ENCODE results near the gene GALNT18. TPM values are rescaled to one million over a fixed set of nuclear protein-coding genes. Genes with fewer than 3 reads are reported as not detected.

The GALNT18 gene
- total and polyA plus RNA-seq, 2 of the 4 experiments (the other 2 are of a cell fraction) = 9.5 to 11.3 TPM

GRCh38 chr11:11553573-11553972 lies 68.2 kb downstream of the GALNT18 start:
- Histone ChIP-seq H2BK120ac (ENCODE audit: low read depth, low read length) (no peak overlapping the region), H3K79me1 (ENCODE audit: low read depth in 1 of 2, low read length in 2 of 2) (no peaks in the 10 kb centered on the region; a peak in 1 of 4 replicates), H3K9me1 (ENCODE audit: insufficient read depth, low read length) (no peaks in the 10 kb centered on the region; the same call in 1 of the 2 replicates), H3K4me1 (ENCODE audit: control insufficient read depth, insufficient read depth, low read length) (no peaks in the 10 kb centered on the region), H3K27ac (ENCODE audit: insufficient read depth, low read length) (no peak overlapping the region), H3K9me3 (ENCODE audit: control insufficient read depth, insufficient read depth, low read length) (no peaks in the 10 kb centered on the region), H4K20me1 (ENCODE audit: insufficient read depth, low read length) (no peaks in the 10 kb centered on the region; the same call in 1 of the 2 replicates), H2BK20ac (ENCODE audit: low read depth, low read length) (no peak overlapping the region), H3K4ac (ENCODE audit: low read depth, low read length) (no peak overlapping the region), H2BK5ac (ENCODE audit: low read depth, low read length, poor library complexity, severe bottlenecking) (no peak overlapping the region), H2AK5ac (ENCODE audit: low read depth, low read length) (no peak overlapping the region), H3K36me3 (ENCODE audit: control insufficient read depth, insufficient read depth, low read length) (no peaks in the 10 kb centered on the region), H3K56ac (ENCODE audit: extremely low read depth, insufficient read depth, low read length) (no peak overlapping the region), H3K23ac (ENCODE audit: low read depth, low read length) (no peak overlapping the region), H2AFZ (replicated peaks; ENCODE audit: low read length, poor library complexity) (no peak overlapping the region), H4K5ac (ENCODE audit: low read depth, low read length) (no peak overlapping the region), H2BK15ac (ENCODE audit: low read depth, low read length) (no peak overlapping the region), H3K4me3 (ENCODE audit: insufficient read depth, low read depth, low read length) (no peak overlapping the region), H4K8ac (ENCODE audit: low read depth in 2 of 2, low read length in 2 of 2) (no peak overlapping the region), H3K4me2 (ENCODE audit: low read depth, low read length) (no peak overlapping the region), H4K91ac (ENCODE audit: insufficient read depth, low read depth, low read length) (no peak overlapping the region), H3K18ac (ENCODE audit: low read depth, low read length) (no peak overlapping the region), H2AK9ac (replicated peaks; ENCODE audit: low read depth, low read length, poor library complexity) (no peak overlapping the region), H3K27me3 (ENCODE audit: control insufficient read depth, insufficient read depth, low read length) (peaks cover 13% of the 10 kb centered on the region), H3K9ac (ENCODE audit: low read depth, low read length) (no peak overlapping the region), H3K14ac (replicated peaks; ENCODE audit: low read depth, low read length) (no peak overlapping the region)
- CTCF ChIA-PET = no interaction called here
- dilution Hi-C loops (cut with HindIII; ENCODE audit: low sequenced_read_pairs, unreplicated experiment) = no loop called here
- no TSS peak for BruUV-seq (replicated peaks)
- in situ Hi-C loops (cut with MboI; ENCODE audit: low sequenced_read_pairs) = no loop called here
- intact Hi-C loops (cut with micrococcal nuclease) = no loop called here
- DNase-seq = no peak
- no peak for ATAC-seq (ENCODE audit: low read depth)
- POLR2A ChIA-PET (ENCODE audit: unreplicated experiment) = no interaction called here
- TF ChIP-seq POLR2A (IDR thresholded peaks at IDR 0.05; ENCODE audit: low read depth, low read length) (no peak), NFE2L2 (IDR thresholded peaks at IDR 0.05; ENCODE audit: low read depth, low read length) (no peak), MAZ (IDR thresholded peaks at IDR 0.05; ENCODE audit: borderline replicate concordance, low read depth, low read length) (no peak)
- WGBS, 2 experiments (ENCODE audit: extremely low coverage in 2 of 2, insufficient read length in 1 of 2) = 45% methylated on average over 4 of the region's 10 CpGs; no CpG with 5 or more reads in 1 of the 2 experiments

Data from IMR-90 (cell line).